Left ventricle myocardium superior (tissue), 1 donor: ENCODE measurements around the gene RAET1L. TPM values are rescaled to one million over a fixed set of nuclear protein-coding genes. Genes with fewer than 3 reads are reported as not detected.
"Not testable (repeated sequence)": the region's sequence is repeated elsewhere in the genome, so short reads cannot be mapped to it uniquely, and the experiment has no call there.

ENCODE experiments used
- ATAC-seq: fragments of 200-7000 bp; cut with Tn5 transposase; one replicate; pipeline ENCODE4 v1.9.1; 2020; ENCODE audit warnings: mild to moderate bottlenecking, moderate library complexity
- DNase-seq: peaks from one replicate; pipeline ENCODE4 v3.0.0-alpha.2; 2020
- intact Hi-C: fragments of 100-400 bp; cut with micrococcal nuclease; formaldehyde crosslinking; loops from one replicate; pipeline ENCODE4 v1.11.0; 2022
- long read RNA-seq: library from polyadenylated mRNA; unstranded; transcript quantifications from one replicate; pipeline ENCODE4 v2.0.0, GENCODE V29; 2021
- total RNA-seq: library from RNA; stranded (reverse); fragmentation: NEBNext Ultra II Directional; extraction: Animal tissue kit (Norgen Biotek cat#: 25700); gene quantifications from one replicate; pipeline ENCODE4 v1.2.1, GENCODE V29; 2021
- donor health status: DM: no; HTN: yes; CAD: no; lungs with severe emphysema.

The RAET1L gene, protein sequence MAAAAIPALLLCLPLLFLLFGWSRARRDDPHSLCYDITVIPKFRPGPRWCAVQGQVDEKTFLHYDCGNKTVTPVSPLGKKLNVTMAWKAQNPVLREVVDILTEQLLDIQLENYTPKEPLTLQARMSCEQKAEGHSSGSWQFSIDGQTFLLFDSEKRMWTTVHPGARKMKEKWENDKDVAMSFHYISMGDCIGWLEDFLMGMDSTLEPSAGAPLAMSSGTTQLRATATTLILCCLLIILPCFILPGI
- not detected for total RNA-seq
- long read RNA-seq = 0 reads

DNA sequence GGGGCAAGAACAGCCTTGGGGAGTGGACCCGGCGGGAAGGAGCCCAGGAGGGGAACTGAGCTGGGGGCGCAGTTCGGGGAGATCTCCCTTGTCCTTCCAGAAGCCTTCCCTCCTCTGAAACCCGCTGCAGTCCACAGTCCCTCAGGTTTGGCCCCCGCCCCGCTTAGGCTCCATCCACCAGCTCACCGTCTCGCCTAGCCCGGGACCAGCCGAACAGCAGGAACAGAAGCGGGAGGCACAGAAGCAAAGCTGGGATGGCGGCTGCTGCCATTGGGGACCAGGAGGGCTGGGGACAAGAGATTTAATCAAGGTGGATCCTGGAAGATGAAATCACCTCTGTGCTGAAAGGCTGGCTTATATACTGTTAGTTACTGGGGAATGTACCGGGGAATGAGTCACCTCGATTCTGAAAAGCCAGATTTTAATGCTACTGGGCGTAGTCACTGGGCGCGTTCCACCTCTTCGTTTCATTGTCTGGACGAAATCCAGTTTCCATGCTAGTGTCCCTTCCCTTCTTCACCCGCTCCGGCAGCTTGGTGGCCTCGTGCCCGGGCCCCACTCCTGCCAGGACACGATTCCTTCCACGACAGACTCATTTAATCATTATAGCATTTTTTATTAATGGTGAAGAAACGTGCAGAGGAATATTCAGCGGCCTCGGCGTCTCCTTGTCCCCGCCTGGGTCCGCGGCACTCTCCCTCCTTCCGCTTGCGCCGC, at the start of gene RAET1L:
RAET1L (minus strand) TSS at position 332 of the 717 bp plus-strand sequence; CDS start at position 271, 61 bp downstream.
- intact Hi-C loops = no loop called here
- peak; percentile 56 for DNase-seq
- peak; percentile 67 for ATAC-seq

DNA sequence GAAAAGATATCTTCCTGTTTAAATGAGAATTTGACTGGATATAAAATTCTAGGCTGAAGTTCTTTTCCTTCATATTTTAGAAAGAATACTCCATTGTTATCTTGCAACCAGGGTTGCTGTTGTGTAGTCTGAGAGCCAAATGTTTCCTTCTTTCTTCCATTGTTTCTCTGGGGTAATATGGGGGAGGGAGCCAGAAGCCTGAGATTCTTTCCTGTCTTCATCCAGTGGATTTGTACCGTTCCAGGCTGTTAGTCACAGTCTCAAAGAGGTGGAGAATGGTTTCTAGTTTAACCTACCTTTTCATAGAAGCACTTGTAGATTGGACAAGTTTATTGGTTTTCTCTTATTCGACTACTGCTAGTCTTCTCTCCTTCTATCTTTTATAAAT, 49.7 kb upstream of the RAET1L start:
- intact Hi-C loops = no loop called here
- ATAC-seq (no peak), DNase-seq (no peak)

DNA sequence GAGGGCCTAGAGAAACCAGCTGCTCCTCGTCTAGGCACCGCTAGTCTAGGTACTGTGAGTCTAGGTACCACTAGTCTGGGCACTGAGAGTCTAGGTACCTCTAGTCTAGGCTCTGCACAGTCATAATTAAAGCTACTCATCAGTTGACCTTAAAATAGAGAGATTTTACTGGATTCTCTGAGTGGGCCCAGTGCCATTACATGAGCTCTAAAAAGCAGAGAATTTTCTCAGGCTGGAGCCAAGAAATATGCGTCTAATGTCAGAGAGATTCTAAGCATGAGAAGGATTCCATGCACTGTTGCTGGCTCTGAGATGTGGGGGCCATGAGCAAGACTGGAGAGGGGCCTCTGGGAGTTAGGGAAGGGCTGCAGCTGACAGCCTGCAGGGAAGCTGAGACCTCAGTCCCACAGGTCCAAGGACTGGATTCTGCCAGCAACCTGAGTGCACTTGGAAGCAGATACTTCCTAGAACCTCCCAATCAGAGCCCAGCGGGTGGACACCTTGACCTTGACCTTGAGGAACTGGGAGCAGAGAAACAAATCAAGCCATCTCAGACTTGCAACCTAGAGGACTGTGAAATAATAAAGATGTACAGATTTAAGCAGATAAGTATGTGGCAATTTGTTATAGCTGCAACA, 49.2 kb upstream of the RAET1L start:
- intact Hi-C loops, DNase-seq, ATAC-seq: not testable (repeated sequence)

DNA sequence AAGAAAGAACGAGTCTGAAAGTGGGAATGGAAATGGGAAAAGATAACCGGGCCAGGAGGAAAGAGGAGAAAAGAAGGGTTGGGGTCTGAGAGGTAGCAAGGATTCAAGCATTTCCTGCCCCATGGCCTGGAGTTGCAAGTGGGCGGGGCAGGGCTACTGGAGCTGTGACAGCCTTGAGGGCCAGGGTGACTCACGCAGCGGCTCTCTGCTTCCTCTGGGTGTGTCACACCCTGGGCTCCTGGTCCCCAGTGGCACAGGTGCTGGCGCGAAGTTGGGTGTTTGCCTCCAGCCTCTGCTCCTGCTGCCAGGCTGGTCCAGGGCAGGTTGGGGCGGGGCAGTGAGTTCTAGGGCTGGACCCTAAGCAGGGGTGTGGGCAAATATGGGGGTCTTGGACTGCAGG, 46.9 kb upstream of the RAET1L start:
- ATAC-seq (no peak), DNase-seq (peak; percentile 48)
- intact Hi-C loops = no loop called here

DNA sequence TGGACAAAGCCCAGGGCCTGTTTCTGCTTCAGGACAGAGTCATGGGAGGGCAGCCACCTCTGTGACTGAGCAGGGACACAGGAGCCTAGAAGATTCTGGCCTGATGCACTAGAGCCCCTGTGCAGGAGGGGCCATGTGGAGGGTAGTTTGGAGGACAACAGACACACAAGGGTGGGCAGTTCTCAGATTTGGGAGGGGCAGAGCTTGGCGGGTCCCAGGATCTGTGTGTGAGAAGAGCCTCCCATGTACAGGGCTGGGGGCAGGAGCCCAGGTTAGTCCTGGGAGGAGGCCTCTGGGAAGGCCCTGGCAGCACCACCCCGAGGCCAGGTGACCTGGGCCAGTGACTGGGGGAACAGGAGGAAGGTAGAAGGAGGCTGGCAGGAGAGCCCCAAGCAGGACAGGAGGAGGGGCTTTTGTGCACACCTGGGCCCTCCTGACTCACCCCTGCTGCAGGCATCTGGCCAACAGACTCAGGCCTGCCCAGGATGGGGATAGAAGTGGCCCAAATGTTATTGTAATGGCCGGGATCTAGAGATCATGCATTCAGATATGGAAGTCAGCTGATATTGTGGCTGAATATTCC, 45.0 kb upstream of the RAET1L start:
- no peak for DNase-seq
- intact Hi-C loops = no loop called here
- ATAC-seq = no peak

DNA sequence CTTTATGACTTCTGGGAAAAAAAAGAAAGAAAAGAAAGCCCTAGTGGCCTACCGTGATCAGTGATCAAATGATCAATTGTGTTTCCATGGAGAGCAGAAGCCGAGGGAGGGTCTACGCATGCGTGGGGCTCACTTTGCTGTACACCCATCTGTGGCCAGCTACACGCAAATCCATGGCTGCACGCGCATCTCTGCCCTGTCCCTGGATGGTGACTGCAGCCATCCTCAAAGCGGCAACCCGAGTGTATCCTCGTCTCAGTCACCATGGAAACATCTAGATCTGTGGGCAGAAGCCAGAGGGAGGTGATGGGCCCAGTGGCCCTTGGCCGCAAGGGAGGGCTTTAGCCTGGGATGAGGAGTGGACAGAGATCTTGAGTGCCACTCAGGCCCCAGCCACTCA, 44.4 kb upstream of the RAET1L start:
- no peak for ATAC-seq
- intact Hi-C loops = no loop called here

DNA sequence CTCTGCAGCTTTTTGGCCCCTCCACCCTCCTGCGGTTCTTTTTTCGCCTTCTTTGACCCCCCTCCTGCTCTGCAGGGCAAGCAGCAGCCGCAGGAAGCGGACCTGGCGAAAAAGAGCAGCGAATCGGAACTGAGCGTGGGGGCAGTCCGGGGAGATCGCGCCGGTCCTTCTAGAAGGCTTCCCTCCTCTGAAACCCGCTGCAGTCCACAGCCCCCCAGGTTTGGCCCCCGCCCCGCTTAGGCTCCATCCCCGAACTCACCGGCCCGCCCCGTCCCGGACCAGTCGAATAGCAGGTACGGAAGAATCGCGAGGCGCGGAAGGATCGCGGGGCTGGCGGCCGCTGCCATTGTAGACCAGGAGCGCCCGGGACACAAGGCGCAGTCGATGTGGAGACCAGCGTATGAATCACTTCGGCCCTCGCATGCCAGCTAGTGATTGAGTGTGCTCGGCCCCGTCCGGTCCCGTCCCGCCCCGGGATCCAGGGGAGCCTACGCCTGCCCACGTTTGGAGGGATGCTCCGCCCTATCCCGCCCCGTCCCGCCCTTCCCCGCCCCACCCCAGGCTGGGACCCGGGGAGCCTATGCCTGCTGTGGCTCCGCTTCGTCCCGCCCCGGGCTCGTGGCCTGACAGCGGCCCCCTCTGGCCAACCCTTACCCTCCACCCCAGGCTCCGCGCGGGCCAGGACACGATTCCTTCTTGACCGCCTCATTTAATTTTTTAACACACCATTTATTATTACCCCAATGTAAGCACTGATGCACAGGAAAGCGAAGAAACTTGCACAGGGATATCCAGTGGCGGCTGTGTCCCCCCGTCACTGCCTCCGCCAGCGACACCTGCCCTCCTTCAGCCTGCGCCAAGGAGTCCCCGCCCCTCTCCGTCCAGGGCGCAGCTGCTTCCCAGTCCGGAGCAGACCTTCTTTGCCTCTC, 43.7 kb upstream of the RAET1L start, which contains the start of gene ULBP3:
ULBP3 (minus strand) TSS at position 402 of the 929 bp plus-strand sequence; CDS start at position 347, 55 bp downstream.
- peak; percentile 93 for DNase-seq
- peak; percentile 96 for ATAC-seq
- intact Hi-C loops = no loop called here

More for the DNA sequence above, 44.4 kb upstream of the RAET1L start:
- DNase-seq = no peak

DNA sequence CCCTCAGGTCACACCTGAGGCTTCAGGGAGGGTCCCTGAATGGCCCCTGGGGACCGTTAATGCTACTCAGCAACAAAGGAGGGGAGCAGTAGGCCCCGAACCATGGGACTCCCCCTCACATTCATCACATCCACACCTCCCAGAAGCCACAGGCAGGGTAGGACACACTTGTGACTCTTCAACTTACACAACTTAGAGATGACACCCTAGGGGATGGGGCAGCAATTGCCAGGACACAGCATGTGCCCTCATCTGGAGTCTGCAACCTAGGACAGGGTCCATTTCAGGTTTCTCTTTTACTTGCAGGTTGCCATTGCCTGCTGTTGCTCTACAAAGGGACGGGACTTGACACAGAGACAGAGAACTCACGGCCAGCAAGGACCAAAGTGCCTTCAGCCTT, 42.8 kb upstream of the RAET1L start:
- intact Hi-C loops = no loop called here
- ATAC-seq (no peak), DNase-seq (no peak)

DNA sequence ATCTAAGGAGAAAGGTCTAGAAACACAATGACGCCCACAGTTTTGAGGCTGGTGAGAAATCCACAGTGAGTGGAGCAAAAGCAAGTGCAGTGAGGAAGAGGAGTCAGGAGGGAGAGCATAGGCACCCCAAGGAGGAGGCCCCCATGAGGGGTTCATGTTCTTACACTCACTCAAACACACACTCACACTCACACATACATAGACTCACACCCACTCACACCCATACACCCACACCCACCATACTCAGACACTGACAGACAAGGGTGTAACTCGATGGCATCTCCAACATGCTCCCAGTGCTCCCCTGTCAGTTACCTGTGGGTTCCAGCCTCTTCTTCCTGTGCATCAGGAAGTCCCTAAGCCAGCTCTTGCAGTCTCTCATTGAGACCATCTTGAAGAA, 39.8 kb upstream of the RAET1L start:
- intact Hi-C loops = no loop called here

DNA sequence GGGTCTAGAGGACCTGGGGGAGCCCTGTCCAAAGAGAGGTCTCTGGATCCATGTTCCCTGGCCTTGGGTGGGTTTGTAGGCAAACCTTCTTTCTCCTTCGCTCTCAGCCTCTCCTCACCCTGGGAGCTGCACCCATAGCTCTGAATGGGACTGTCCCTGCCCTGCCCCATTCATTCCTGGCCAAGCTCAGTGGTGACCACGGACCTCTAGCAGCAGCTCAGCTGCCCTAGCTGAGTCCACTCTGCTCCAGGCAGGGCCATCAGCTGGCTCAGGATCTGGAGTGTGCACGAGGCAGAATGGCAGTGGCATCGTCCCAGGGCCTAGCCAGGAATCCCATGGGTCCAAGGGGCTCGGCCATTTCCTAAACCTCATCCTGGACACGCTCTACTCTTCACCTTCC, 38.3 kb upstream of the RAET1L start:
- no peak for ATAC-seq
- no peak for DNase-seq
- intact Hi-C loops = no loop called here

More for the DNA sequence above, 39.8 kb upstream of the RAET1L start:
- ATAC-seq (no peak), DNase-seq (no peak)

DNA sequence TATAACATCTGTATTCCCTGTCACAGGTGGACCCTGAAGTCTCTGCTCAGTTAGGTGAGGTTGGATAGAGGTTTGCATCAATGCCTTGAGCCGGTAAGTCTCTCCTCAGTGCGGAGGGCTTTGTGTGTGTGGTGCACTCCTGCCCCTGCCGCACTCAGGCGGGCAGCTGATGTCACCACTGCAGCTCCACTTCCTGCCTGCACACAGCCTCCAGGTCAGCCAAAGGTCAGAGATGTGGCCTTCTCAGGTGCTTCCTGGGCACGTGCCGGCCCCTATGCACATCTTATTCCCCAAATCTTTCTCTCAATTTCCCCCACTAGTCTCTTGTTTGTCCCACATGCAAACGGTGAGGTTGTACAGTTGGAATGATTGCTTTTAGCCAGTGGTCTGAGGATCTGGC, 34.6 kb upstream of the RAET1L start:
- ATAC-seq, intact Hi-C loops, DNase-seq: not testable (repeated sequence)

DNA sequence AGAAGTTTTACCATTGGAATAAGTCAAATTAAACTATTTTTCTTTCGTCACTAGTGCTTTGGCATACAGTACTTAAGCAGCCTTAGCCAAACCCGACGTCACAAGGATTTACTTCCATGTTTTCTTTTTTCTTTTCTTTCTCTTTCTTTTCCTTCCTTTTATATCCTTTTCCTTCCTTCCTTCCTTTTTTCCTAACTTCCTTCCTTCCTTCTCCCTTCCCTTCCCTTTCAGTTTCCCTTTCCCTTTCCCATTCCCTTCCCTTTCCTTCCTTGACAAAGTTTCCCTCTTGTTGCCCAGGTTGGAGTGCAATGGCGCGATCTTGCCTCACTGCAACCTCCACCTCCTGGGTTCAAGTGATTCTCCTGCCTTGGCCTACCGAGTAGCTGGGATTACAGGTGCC, 33.7 kb upstream of the RAET1L start:
- intact Hi-C loops = no loop called here
- DNase-seq (no peak), ATAC-seq (no peak)

DNA sequence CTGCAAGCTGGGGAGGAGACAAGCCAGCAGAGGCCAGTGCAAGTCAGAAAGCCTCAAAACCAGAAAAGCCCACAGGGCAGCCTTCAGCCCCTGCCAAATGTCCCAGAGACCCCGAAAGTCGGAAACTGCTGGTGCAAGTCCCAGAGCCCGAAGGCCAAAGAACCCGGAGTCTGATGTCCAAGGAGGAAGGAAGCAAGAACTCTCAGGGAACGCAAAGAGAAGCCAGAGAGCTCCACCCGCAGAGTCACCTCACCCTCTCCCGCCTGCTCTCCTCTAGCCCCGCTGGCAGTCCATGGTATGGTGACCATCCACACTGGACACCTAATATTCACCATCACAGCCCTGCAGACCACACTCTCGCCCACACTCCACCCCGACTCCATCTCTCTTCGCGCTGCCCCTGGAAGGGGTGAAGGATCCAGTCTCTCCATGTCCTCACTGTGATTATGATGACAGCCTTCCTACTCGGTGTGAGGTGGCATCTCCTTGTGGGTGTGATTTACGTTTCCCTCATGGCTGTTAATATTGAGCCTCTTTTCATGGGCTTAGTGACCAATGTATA, 33.0 kb upstream of the RAET1L start:
- ATAC-seq = no peak
- DNase-seq = no peak
- intact Hi-C loops = no loop called here

DNA sequence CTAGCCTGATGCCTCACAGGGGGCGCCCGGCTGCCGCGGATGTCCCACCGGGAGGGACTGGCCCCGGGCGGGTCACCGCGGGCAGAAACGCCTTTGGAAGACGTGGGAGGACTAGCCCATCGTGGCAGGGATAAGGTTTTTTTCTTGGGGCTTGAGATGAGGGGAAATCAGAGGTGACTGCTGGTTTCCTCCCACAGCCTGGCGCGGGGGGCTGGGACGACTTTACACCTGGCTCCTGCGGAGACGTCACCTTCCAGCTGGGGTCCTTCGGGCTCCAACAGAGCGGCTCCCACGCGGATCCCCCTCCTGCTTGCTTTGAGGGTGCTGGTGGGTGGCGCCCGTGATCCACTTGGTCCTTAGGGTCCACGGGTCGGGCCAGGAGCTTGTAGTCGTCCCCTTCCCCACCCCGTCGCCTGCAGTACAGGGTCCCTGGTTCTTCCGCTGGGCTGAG, 32.2 kb upstream of the RAET1L start:
- intact Hi-C loops = no loop called here
- no peak for ATAC-seq

DNA sequence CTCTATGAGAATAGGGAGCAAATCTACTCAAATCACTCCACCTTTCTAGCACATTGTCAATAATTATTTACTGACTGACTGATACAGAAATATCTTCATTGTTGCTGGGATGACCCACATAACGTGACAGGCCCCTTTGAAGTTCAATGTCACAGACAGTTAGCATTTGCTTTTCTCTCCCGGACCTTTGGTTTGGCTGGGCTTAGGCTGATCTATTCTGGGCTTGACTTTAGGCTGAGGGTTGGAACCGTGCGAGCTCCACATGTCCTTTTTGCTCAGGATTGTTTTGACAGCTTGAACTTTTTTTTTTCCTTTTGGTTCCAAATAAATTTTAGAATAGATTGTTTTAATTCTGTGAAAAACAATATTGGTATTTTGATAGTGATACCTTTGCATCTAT, 31.6 kb upstream of the RAET1L start:
- ATAC-seq = no peak
- intact Hi-C loops = no loop called here
- DNase-seq = no peak

More for the DNA sequence above, 32.2 kb upstream of the RAET1L start:
- no peak for DNase-seq

DNA sequence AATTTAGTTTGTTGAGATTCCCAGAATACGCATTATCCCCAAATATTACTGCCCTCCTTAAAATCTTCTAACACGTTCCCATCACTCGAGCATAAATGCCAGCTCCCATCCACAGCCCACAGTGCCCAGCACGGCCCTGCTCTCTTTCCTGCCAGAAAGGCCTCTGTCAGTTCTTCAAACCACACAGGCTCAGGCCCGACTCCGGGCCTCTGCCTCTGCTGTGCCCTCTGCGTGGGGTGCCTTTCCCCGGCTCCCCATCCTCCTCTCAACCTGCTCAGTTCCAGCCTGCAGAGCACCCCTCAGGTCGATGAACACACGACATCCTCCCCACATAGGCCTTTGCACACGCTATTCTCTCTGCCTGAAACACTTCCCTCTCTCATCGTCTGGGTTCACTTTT, 30.8 kb upstream of the RAET1L start:
- intact Hi-C loops = no loop called here
- DNase-seq (no peak), ATAC-seq (no peak)

DNA sequence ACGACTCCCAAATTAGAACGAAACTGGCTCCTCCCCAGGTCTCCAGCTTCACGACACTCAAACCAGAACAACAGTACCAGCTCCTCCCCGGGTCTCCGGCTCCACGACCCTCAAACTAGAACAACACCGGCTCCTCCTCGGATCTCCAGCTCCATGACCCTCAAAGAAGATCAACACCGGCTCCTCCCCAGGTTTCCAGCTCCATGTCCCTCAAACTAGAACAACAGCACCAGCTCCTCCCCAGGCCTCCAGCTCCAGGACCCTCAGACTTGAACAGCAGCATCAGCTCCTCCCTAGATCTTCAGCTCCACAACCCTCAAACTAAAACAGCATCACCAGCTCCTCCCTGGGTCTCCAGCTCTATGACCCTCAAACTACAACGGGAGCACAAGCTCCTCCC, 29.8 kb upstream of the RAET1L start:
- no peak for ATAC-seq
- intact Hi-C loops = no loop called here
- DNase-seq = no peak

DNA sequence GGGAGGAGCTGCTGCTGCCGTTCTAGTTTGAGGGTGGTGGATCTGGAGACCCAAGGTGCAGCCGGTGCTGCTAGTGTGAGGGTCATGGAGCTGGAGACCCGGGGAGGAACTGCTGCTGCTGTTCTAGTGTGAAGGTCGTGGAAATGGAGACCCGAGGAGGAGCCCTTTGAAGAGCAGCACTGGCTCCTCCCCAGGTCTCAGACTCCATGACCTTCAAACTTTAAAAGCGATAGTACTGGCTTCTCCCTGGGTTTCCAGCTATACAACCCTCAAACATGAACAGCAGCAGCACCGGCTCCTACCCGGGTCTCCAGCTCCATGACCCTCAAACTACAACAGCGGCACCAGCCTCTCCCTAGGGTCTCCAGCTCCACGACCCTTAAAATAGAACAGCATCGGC, 28.1 kb upstream of the RAET1L start:
- no peak for ATAC-seq
- intact Hi-C loops = no loop called here
- DNase-seq = no peak

DNA sequence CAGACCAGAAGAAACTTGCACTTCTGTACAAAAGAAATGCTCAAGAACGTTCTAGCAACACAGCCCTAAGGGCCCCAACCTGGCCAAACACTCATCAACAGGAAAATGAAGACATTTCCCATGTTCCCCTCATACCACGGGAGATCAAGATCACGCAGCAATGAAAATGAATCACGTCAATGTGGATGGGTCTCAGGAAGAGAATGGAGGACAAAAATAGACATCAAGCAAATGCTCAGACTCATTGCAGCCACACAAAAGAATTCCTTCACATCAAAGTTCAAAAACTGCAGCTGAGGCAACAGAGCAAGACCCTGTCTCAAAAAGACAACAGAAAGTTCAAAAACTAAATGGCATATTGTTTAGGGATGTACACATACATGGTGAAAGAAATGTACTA, 25.5 kb upstream of the RAET1L start:
- ATAC-seq = no peak
- no peak for DNase-seq
- intact Hi-C loops = no loop called here
